Astrocyte of the spinal cord (primary cell): ENCODE measurements around the gene ABI2.
A peak's percentile ranks its signal among the peaks of the same experiment; 100 is the strongest.
"Not testable (repeated sequence)": the region's sequence is repeated elsewhere in the genome, so short reads cannot be mapped to it uniquely, and the experiment has no call there.

Experiments used
- DNase-seq: peaks from one replicate; pipeline ENCODE4 v3.0.0; 2011; ENCODE audit warnings: low read depth, low spot score
- H3K4me3 ChIP-seq: 2 replicates; pipeline ENCODE4 v1.5.1; 2011; ENCODE audit warnings: low read depth, mild to moderate bottlenecking, low read length, moderate library complexity
- in situ Hi-C: cut with HindIII; loops from 2 replicates; pipeline ENCODE4 v1.10.0; 2017; ENCODE audit warnings: low sequenced_read_pairs
- TF ChIP-seq, protein P1 (sequence below): IDR thresholded peaks from 2 replicates; pipeline ENCODE4 v1.5.1; 2012; ENCODE audit warnings: low read depth, mild to moderate bottlenecking, low read length, inconsistent platforms

ABI2 gene

GRCh38 chr2:203412546-203413331, 84.5 kb downstream of the ABI2 start:
- TF ChIP-seq, protein P1, sequence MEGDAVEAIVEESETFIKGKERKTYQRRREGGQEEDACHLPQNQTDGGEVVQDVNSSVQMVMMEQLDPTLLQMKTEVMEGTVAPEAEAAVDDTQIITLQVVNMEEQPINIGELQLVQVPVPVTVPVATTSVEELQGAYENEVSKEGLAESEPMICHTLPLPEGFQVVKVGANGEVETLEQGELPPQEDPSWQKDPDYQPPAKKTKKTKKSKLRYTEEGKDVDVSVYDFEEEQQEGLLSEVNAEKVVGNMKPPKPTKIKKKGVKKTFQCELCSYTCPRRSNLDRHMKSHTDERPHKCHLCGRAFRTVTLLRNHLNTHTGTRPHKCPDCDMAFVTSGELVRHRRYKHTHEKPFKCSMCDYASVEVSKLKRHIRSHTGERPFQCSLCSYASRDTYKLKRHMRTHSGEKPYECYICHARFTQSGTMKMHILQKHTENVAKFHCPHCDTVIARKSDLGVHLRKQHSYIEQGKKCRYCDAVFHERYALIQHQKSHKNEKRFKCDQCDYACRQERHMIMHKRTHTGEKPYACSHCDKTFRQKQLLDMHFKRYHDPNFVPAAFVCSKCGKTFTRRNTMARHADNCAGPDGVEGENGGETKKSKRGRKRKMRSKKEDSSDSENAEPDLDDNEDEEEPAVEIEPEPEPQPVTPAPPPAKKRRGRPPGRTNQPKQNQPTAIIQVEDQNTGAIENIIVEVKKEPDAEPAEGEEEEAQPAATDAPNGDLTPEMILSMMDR = no peak
- DNase-seq = no peak
- H3K4me3 ChIP-seq = no peak overlapping the region
- in situ Hi-C loops = no loop called here

- no peak for DNase-seq
- in situ Hi-C loops = no loop called here
- no peak overlapping the region for H3K4me3 ChIP-seq
- TF ChIP-seq, protein P1 = no peak
Observed at GRCh38 chr2:203413796-203414195, 85.6 kb downstream of the ABI2 start.

DNA sequence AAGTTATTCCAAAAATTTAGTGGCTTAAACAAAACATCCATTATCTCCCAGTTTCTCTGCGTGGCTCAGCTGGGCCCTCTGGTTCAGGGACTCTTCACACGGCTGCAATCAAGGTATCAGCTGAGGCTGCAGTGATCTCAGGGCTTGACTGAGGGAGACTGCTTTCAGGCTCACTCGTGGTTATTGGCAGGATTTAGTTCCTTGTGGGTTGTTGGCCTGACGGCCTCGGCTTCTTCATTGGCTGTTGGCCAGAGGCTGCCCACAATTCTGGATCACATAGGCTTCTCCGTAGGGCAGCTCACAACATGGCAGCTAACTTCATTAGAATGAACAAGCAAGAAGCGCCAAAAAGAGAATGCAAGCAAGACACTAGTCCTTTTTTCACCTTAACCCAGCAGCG, 90.1 kb downstream of the ABI2 start:
- DNase-seq = peak; percentile 62
- TF ChIP-seq, protein P1 = no peak
- in situ Hi-C loops = no loop called here
- no peak overlapping the region for H3K4me3 ChIP-seq

- H3K4me3 ChIP-seq = no peak overlapping the region
- no peak for DNase-seq
- in situ Hi-C loops = no loop called here
- TF ChIP-seq, protein P1 = no peak
Observed at GRCh38 chr2:203427061-203427460, 98.9 kb downstream of the ABI2 start.

DNA sequence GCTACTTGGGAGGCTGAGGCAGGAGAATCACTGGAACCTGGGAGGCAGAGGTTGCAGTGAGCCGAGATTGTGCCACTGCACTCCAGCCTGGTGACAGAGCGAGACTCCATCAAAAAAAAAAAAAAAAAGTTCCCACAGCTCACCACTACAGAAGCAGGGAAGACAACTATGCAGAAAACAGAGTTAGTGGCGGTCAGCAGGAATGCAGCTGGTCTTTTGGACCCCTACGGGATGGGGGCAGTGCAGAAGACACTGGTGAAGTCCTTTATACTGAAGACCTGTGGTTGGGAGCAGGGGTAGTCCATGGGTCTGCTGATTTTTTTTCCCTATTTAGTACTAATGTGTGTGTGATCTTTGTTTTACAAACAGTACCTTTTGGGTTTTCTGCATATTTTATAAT, 101.4 kb downstream of the ABI2 start:
- DNase-seq, in situ Hi-C loops, H3K4me3 ChIP-seq: not testable (repeated sequence)

DNA sequence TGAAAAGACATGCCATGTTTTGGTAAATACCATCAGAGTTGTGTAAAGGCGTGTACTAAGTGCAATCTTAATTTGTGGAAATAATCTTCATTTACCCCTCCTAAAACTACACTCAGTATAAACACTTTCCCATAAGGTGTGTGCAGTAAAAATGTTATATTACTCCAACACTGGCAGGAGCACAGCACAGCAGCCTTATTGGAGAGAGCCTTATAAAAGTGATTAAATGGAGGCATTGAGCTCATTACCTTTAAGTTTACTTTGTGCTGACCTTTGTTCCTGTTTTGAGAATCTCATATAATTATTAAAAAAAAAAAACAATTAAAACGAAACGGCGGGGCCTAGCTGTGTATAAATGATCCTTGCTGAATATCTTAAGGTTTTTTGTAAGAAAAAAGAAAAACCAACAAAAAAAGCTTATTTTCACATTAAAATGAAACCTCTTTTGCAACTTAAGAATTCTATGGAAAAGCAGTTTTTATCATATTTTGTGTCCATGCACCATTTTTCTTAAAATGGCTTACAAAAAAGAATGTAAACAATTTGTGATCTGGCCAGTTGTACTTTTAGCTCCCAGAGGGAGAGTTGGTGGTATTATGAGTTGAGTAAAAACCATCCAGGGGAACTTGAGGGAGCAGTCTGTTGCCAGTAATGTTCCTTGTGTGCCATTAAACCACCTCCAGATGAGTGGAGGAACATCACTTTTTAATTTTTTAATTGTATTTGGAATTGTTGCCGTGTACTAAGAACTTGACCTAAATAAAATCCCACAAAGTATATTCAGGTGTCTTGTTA, 103.4 kb downstream of the ABI2 start:
- in situ Hi-C loops = no loop called here
- DNase-seq = no peak
- no peak overlapping the region for H3K4me3 ChIP-seq
- TF ChIP-seq, protein P1 = no peak

DNA sequence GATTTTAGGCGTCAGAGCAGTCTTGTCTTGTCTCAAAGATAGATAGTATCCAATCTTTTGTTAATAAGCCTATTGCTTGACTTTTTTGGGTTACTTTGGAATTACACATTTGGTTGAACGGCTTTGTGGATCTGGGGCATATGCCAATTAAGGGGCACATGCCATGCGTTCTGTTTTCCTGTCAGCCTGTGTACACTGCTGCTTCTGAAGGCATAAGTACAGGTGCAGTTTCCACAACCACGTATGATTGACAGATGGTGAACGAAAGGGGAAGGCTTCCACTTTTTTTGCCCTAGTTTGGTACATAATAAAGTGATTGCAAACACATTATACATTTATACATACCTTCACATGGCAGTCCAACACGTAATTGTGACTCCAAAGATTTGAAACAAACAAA, 104.6 kb downstream of the ABI2 start:
- no peak for DNase-seq
- TF ChIP-seq, protein P1 = no peak
- in situ Hi-C loops = no loop called here
- H3K4me3 ChIP-seq = no peak overlapping the region
